HCT116 (cell line): ENCODE data around the gene CHD3. TPM values are rescaled to one million over a fixed set of nuclear protein-coding genes. Genes with fewer than 3 reads are reported as not detected.

ENCODE experiments used
- ATAC-seq: fragments of 200-7000 bp; cut with Tn5 transposase; 2 replicates; pipeline ENCODE4 v1.9.1; 2020; ENCODE audit warnings: mild to moderate bottlenecking, moderate library complexity
- BruUV-seq: library from RNA; stranded (reverse); fragments of 400-500 nt; replicated peaks from 2 replicates; lab custom pipeline; 2021; lab: Mats Ljungman, UMichigan
- CTCF ChIA-PET: fragments of 300-600 bp; sonication (Branson Sonifier 250); formaldehyde crosslinking; loops from one replicate; lab custom pipeline; 2021; ENCODE audit warnings: antibody characterized with exemption; lab: Charles Lee
- POLR2A ChIA-PET: fragments of 300-600, 350-600 bp; sonication (Branson Sonifier 250); formaldehyde crosslinking; loops from one replicate; lab custom pipeline; 2021; ENCODE audit warnings: antibody characterized with exemption; lab: Charles Lee
- RAD21 ChIA-PET, 2 experiments: fragments of 300-600 bp; sonication (Branson Sonifier 250); formaldehyde crosslinking; loops; one replicate each; lab custom pipeline; 2023; ENCODE audit warnings: low total read pairs in 2 of 2; ENCODE audit not compliant: uncharacterized antibody in 2 of 2, unreplicated experiment in 2 of 2, low non-redundant PET in 1 of 2; lab: Charles Lee
- DNase-seq: peaks from one replicate; pipeline ENCODE4 v3.0.0-alpha.2; 2010; ENCODE audit warnings: low read depth, low spot score
- H2AFZ ChIP-seq: fragments of 200-600 bp; shearing (Covaris generic), sonication (generic); 2 replicates; pipeline ENCODE4 v1.6.1; 2017; ENCODE audit warnings: low read depth, mixed run types, mixed read lengths, antibody characterized with exemption, low read length; ENCODE audit not compliant: poor library complexity, severe bottlenecking
- H3K27ac ChIP-seq: 2 replicates; pipeline ENCODE4 v1.5.1; 2012; ENCODE audit warnings: low read depth, low read length
- H3K27me3 ChIP-seq: fragments of 200-600 bp; sonication (generic); 2 replicates; pipeline ENCODE4 v1.6.1; 2016; ENCODE audit warnings: mixed run types, low read length, mixed read lengths; ENCODE audit not compliant: insufficient read depth
- H3K36me3 ChIP-seq, 2 experiments: fragments of 200-500 bp in 1 of 2; fragments of 200-600 bp in 1 of 2; sonication (Bioruptor generic) in 1 of 2; sonication (generic) in 1 of 2; 2 replicates each; pipeline versions ENCODE4 v1.5.1 to v1.6.1; 2014 to 2016; ENCODE audit warnings: low read length in 2 of 2, inconsistent platforms in 1 of 2, mixed read lengths in 1 of 2, mixed run types in 1 of 2; ENCODE audit not compliant: insufficient read depth in 2 of 2, control insufficient read depth in 1 of 2
- H3K4me1 ChIP-seq, 2 experiments: fragments of 200-600 bp in 1 of 2; sonication (generic) in 1 of 2; 2 replicates each; pipeline versions ENCODE4 v1.5.1 to v1.6.1; 2012 to 2017; ENCODE audit warnings: low read length in 2 of 2, inconsistent platforms in 1 of 2, mild to moderate bottlenecking in 1 of 2, mixed read lengths in 1 of 2, mixed run types in 1 of 2, moderate library complexity in 1 of 2; ENCODE audit not compliant: insufficient read depth in 2 of 2, control insufficient read depth in 1 of 2
- H3K4me2 ChIP-seq: fragments of 200-600 bp; sonication (generic); 2 replicates; pipeline ENCODE4 v1.6.1; 2017; ENCODE audit warnings: mixed run types, low read length, mixed read lengths
- H3K4me3 ChIP-seq, 2 experiments: fragments of 200-600 bp in 1 of 2; sonication (generic) in 1 of 2; replicated peaks in 1 of 2; 2 replicates each; pipeline ENCODE4 v1.5.1; 2011 to 2016; ENCODE audit warnings: low read length in 2 of 2, control low read depth in 1 of 2, low read depth in 1 of 2, mild to moderate bottlenecking in 1 of 2, mixed read lengths in 1 of 2, mixed run types in 1 of 2
- H3K79me2 ChIP-seq: fragments of 200-600 bp; sonication (generic); 2 replicates; pipeline ENCODE4 v1.6.1; 2017; ENCODE audit warnings: mild to moderate bottlenecking, mixed run types, low read length, moderate library complexity, mixed read lengths; ENCODE audit not compliant: insufficient read depth
- H3K9ac ChIP-seq: fragments of 200-600 bp; sonication (generic); 2 replicates; pipeline ENCODE4 v1.6.1; 2016; ENCODE audit warnings: low read length, mixed read lengths
- H3K9me2 ChIP-seq: fragments of 200-600 bp; sonication (generic), shearing (Covaris generic); 2 replicates; pipeline ENCODE4 v1.6.1; 2017; ENCODE audit warnings: mixed run types, mild to moderate bottlenecking, moderate library complexity; ENCODE audit not compliant: insufficient read depth
- H3K9me3 ChIP-seq, 2 experiments: fragments of 200-500 bp in 1 of 2; fragments of 200-600 bp in 1 of 2; sonication (Bioruptor generic) in 1 of 2; sonication (generic) in 1 of 2; 2 replicates each; pipeline ENCODE4 v1.6.1; 2014 to 2017; ENCODE audit warnings: low read length in 2 of 2, mixed read lengths in 2 of 2, inconsistent platforms in 1 of 2, low read depth in 1 of 2, mild to moderate bottlenecking in 1 of 2, mixed run types in 1 of 2, moderate library complexity in 1 of 2; ENCODE audit not compliant: control insufficient read depth in 1 of 2, insufficient read depth in 1 of 2
- H4K20me1 ChIP-seq: fragments of 200-600 bp; sonication (generic), shearing (Covaris generic); 2 replicates; pipeline ENCODE4 v1.6.1; 2017; ENCODE audit warnings: mixed run types, mild to moderate bottlenecking, moderate library complexity; ENCODE audit not compliant: insufficient read depth
- CBX3 ChIP-seq: IDR thresholded peaks from 2 replicates; pipeline ENCODE4 v1.6.1; 2012; ENCODE audit warnings: low read depth
- EGR1 ChIP-seq: IDR thresholded peaks from 2 replicates; pipeline ENCODE4 v1.6.1; 2012; ENCODE audit warnings: low read depth
- EZH2 ChIP-seq: fragments of 200-600 bp; sonication (generic); IDR thresholded peaks from 2 replicates; pipeline ENCODE4 v1.6.1; 2017; ENCODE audit warnings: antibody characterized with exemption, mixed run types
- EZH2phosphoT487 ChIP-seq: fragments of 200-600 bp; IDR thresholded peaks from 2 replicates; pipeline ENCODE4 v1.6.1; 2018; ENCODE audit warnings: antibody characterized with exemption, borderline replicate concordance
- FOSL1 ChIP-seq: IDR thresholded peaks from 2 replicates; pipeline ENCODE4 v1.6.1; 2012; ENCODE audit warnings: low read depth
- JUND ChIP-seq: IDR thresholded peaks from 2 replicates; pipeline ENCODE4 v1.6.1; 2012
- MAX ChIP-seq: IDR thresholded peaks from 2 replicates; pipeline ENCODE4 v1.6.1; 2012
- POLR2A ChIP-seq: IDR thresholded peaks from 2 replicates; pipeline ENCODE4 v1.7.0; 2011; ENCODE audit warnings: borderline replicate concordance; ENCODE audit not compliant: insufficient read depth, insufficient read length; ENCODE audit errors: extremely low read depth
- POLR2AphosphoS5 ChIP-seq: IDR thresholded peaks from 2 replicates; pipeline ENCODE4 v1.6.1; 2011; ENCODE audit warnings: mild to moderate bottlenecking, low read depth, low read length, moderate library complexity
- RAD21 ChIP-seq: IDR thresholded peaks from 2 replicates; pipeline ENCODE4 v1.6.1; 2012; ENCODE audit warnings: low read depth, mild to moderate bottlenecking
- REST ChIP-seq: IDR thresholded peaks from 2 replicates; pipeline ENCODE4 v1.6.1; 2012; ENCODE audit warnings: low read depth
- TCF7L2 ChIP-seq: IDR thresholded peaks from 2 replicates; pipeline ENCODE4 v1.7.0; 2011; ENCODE audit warnings: borderline replicate concordance, inconsistent platforms; ENCODE audit not compliant: insufficient read depth, insufficient read length; ENCODE audit errors: extremely low read depth
- ZNF274 ChIP-seq: fragments of 200-500 bp; sonication (Bioruptor generic); IDR thresholded peaks from 2 replicates; pipeline ENCODE4 v1.6.1; 2014; ENCODE audit warnings: mild to moderate bottlenecking, low read depth, low read length, inconsistent platforms
- intact Hi-C: fragments of 100-400 bp; cut with micrococcal nuclease; formaldehyde crosslinking; loops from 2 replicates; pipeline ENCODE4 v1.10.0; 2022
- total RNA-seq: library from RNA; stranded (reverse); gene quantifications from one replicate; pipeline ENCODE4 v1.2.1, GENCODE V29; 2021; ENCODE audit not compliant: unreplicated experiment
- TF ChIP-seq, protein P1 (sequence below), 3 experiments: fragments of 200-600 bp in 1 of 3; sonication (generic) in 1 of 3; IDR thresholded peaks in 2 of 3; conservative IDR thresholded peaks in 1 of 3; 2 replicates each; pipeline ENCODE4 v1.5.1; 2012 to 2017; ENCODE audit warnings: low read depth in 2 of 3, low read length in 2 of 3, antibody characterized with exemption in 1 of 3, borderline replicate concordance in 1 of 3, control low read depth in 1 of 3, mild to moderate bottlenecking in 1 of 3, mixed read lengths in 1 of 3, mixed run types in 1 of 3, moderate library complexity in 1 of 3; ENCODE audit not compliant: insufficient read depth in 1 of 3

CHD3 gene
- total RNA-seq, 1 experiment from 2014 or later = 54.8 TPM

- CTCF ChIA-PET = interaction anchor here (0.8 to 1.4 kb wide), 7 partner anchors 20 to 124 kb away, joined by 3 to 6 read pairs (median 4); no protein-coding TSS in a partner anchor
- H3K27ac ChIP-seq = peak overlapping the region; percentile 76
- BruUV-seq = no TSS peak
- H3K4me1 ChIP-seq = peaks cover 12 to 21% of the 10 kb centered on the region in 2 experiments; a peak in 3 of 4 replicates
- no peak for TF ChIP-seq EZH2phosphoT487
- TF ChIP-seq, protein P1, sequence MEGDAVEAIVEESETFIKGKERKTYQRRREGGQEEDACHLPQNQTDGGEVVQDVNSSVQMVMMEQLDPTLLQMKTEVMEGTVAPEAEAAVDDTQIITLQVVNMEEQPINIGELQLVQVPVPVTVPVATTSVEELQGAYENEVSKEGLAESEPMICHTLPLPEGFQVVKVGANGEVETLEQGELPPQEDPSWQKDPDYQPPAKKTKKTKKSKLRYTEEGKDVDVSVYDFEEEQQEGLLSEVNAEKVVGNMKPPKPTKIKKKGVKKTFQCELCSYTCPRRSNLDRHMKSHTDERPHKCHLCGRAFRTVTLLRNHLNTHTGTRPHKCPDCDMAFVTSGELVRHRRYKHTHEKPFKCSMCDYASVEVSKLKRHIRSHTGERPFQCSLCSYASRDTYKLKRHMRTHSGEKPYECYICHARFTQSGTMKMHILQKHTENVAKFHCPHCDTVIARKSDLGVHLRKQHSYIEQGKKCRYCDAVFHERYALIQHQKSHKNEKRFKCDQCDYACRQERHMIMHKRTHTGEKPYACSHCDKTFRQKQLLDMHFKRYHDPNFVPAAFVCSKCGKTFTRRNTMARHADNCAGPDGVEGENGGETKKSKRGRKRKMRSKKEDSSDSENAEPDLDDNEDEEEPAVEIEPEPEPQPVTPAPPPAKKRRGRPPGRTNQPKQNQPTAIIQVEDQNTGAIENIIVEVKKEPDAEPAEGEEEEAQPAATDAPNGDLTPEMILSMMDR (IDR thresholded peaks at IDR 0.05 in 2 of 3, conservative IDR thresholded peaks at IDR 0.05 in 1 of 3; ENCODE audit: borderline replicate concordance in 1 of 3, insufficient read depth in 1 of 3, low read depth in 2 of 3, low read length in 2 of 3) = peak in 1 of 3 experiments; percentile 18; a peak in 1 of 6 replicates
- TF ChIP-seq, all 23 proteins: peak for 1
- Histone ChIP-seq H3K9me3 (no peaks in the 10 kb centered on the region), H2AFZ (no peak overlapping the region), H3K4me2 (peak overlapping the region; percentile 82), H3K79me2 (peaks cover 40% of the 10 kb centered on the region), H3K36me3 (peaks cover 17 to 19% of the 10 kb centered on the region in 2 experiments; a peak in 2 of 4 replicates), H3K9me2 (no peaks in the 10 kb centered on the region), H4K20me1 (no peaks in the 10 kb centered on the region), H3K27me3 (no peaks in the 10 kb centered on the region), H3K4me3 (peak overlapping the region; percentile 91 to 98), H3K9ac (peak overlapping the region; percentile 81)
- intact Hi-C loops = no loop called here
- DNase-seq (no peak), ATAC-seq (0 out of 2 replicates have a peak, but pooled peaks have one; percentile 8)
- ChIA-PET RAD21 (interaction anchor here in 1 of 2 experiments (1.5 kb wide), 1 partner anchor 108 kb away, joined by 3 read pairs; no protein-coding TSS in a partner anchor), POLR2A (interaction anchor here (0.5 to 1.5 kb wide), 4 partner anchors 11 to 76 kb away, joined by 3 to 6 read pairs (median 3); partner anchors contain the start of gene NAA38)
These were observed 44.4 kb downstream of the CHD3 start for GRCh38 chr17:7932949-7933348.

DNA sequence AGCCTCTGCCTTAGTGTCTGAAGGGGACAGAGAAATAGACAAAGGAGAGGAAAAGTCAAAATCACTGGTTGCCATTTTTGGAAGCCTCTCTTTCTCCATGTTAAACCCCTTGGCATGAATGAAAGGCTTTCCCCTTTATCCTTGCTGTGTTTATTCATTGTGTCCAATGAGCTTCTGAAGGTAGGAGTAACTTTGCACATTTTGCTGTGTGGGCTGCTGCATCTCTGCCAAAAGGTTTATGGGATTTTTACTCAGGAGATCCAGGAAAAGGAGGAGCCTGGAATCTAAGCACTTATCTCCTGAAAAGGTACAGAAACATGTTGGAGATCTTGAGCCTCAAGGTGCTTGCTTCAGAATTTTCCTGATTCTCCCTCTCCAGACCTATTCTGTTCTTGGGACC is 47.3 kb downstream of the CHD3 start:
- peaks cover 8 to 16% of the 10 kb centered on the region in 2 experiments; a peak in 3 of 4 replicates for H3K4me1 ChIP-seq
- CTCF ChIA-PET = no interaction called here
- H3K9ac ChIP-seq = no peak overlapping the region
- no peaks in the 10 kb centered on the region for H4K20me1 ChIP-seq
- H3K9me3 ChIP-seq = no peaks in the 10 kb centered on the region
- intact Hi-C loops = no loop called here
- ATAC-seq (no peak), DNase-seq (no peak)
- peaks cover 35% of the 10 kb centered on the region for H3K79me2 ChIP-seq
- no peak overlapping the region for H2AFZ ChIP-seq
- RAD21 ChIA-PET = no interaction called here
- POLR2A ChIA-PET = no interaction called here
- no TSS peak for BruUV-seq
- H3K27me3 ChIP-seq = no peaks in the 10 kb centered on the region
- no peak overlapping the region for H3K27ac ChIP-seq
- no peak overlapping the region for H3K4me3 ChIP-seq
- H3K4me2 ChIP-seq = no peak overlapping the region
- peaks cover 37 to 41% of the 10 kb centered on the region in 2 experiments; a peak in 3 of 4 replicates for H3K36me3 ChIP-seq
- H3K9me2 ChIP-seq = no peaks in the 10 kb centered on the region
- TF ChIP-seq EZH2phosphoT487 (no peak), EGR1 (no peak), JUND (no peak), RAD21 (no peak), POLR2A (no peak), TCF7L2 (no peak), ZNF274 (no peak), EZH2 (no peak), REST (no peak), CBX3 (no peak), FOSL1 (no peak), POLR2AphosphoS5 (no peak), MAX (no peak)
